AG08396 (cell line): ENCODE measurements around the gene CYP1B1.
A peak's percentile ranks its signal among the peaks of the same experiment; 100 is the strongest.

Source experiments
- DNase-seq: peaks from one replicate; pipeline ENCODE4 v3.0.0; 2012; ENCODE audit warnings: low spot score, mixed read lengths

CYP1B1 gene

GRCh38 chr2:38074764-38075506 lies 1.0 kb downstream of the CYP1B1 start:
- DNase-seq, result no peak

GRCh38 chr2:38074058-38074763 lies 1.7 kb downstream of the CYP1B1 start:
- no peak for DNase-seq

GRCh38 chr2:38073211-38074057 lies 2.5 kb downstream of the CYP1B1 start:
- no peak for DNase-seq

- DNase-seq, result no peak
These were observed 5.5 kb downstream of the CYP1B1 start for GRCh38 chr2:38070438-38070837.

- DNase-seq, result no peak
These were observed 7.7 kb downstream of the CYP1B1 start for GRCh38 chr2:38068234-38068633.

- no peak for DNase-seq
These were observed 9.4 kb downstream of the CYP1B1 start for GRCh38 chr2:38066421-38067115.

GRCh38 chr2:38065502-38066135 lies 10.3 kb downstream of the CYP1B1 start:
- DNase-seq, result no peak

- DNase-seq, result no peak
These were observed 11.0 kb downstream of the CYP1B1 start for GRCh38 chr2:38064801-38065501.

- DNase-seq, result no peak
These were observed 15.5 kb downstream of the CYP1B1 start for GRCh38 chr2:38060236-38061018.

- DNase-seq, result no peak
These were observed 18.1 kb downstream of the CYP1B1 start for GRCh38 chr2:38057651-38058410.

GRCh38 chr2:38056216-38056615 lies 19.7 kb downstream of the CYP1B1 start:
- DNase-seq, result no peak

- DNase-seq, result no peak
These were observed 30.1 kb downstream of the CYP1B1 start for GRCh38 chr2:38045811-38046210.

GRCh38 chr2:38039121-38039910 lies 36.6 kb downstream of the CYP1B1 start:
- DNase-seq, result no peak

- DNase-seq, result no peak
These were observed 37.3 kb downstream of the CYP1B1 start for GRCh38 chr2:38038682-38039081.

- peak; percentile 36 for DNase-seq
These were observed 38.0 kb downstream of the CYP1B1 start for GRCh38 chr2:38037757-38038621.

- DNase-seq, result no peak
These were observed 38.6 kb downstream of the CYP1B1 start for GRCh38 chr2:38037325-38037724.

- DNase-seq, result no peak
These were observed 40.0 kb downstream of the CYP1B1 start for GRCh38 chr2:38035968-38036367.

- no peak for DNase-seq
These were observed 42.3 kb downstream of the CYP1B1 start for GRCh38 chr2:38033646-38034045.
